IMR-90 (cell line): ENCODE data around the gene LAMA4. TPM values are rescaled to one million over a fixed set of nuclear protein-coding genes. Genes with fewer than 3 reads are reported as not detected.

Source experiments
- ATAC-seq: fragments of 200-7000 bp; cut with Tn5 transposase; 2 replicates; pipeline ENCODE4 v1.9.1; 2020; ENCODE audit warnings: low read depth, mild to moderate bottlenecking, moderate library complexity
- BruUV-seq: library from RNA; stranded (reverse); fragments of 400-500 nt; replicated peaks from 2 replicates; lab custom pipeline; 2021; lab: Mats Ljungman, UMichigan
- CTCF ChIA-PET: fragments of 300-600 bp; formaldehyde crosslinking; extraction: SDS; loops from one replicate; lab custom pipeline; 2021; ENCODE audit warnings: antibody characterized with exemption; lab: Yijun Ruan, JAX
- POLR2A ChIA-PET: fragments of 300-600 bp; sonication (Branson Sonifier 250); formaldehyde crosslinking; loops from one replicate; lab custom pipeline; 2022; ENCODE audit warnings: antibody characterized with exemption; ENCODE audit not compliant: unreplicated experiment; lab: Charles Lee
- DNase-seq: peaks from one replicate; pipeline ENCODE4 v3.0.0; 2013
- H2AFZ ChIP-seq: replicated peaks from 2 replicates; pipeline ENCODE3; 2013; ENCODE audit warnings: low read length, mild to moderate bottlenecking; ENCODE audit not compliant: poor library complexity
- H2AK5ac ChIP-seq: 2 replicates; pipeline ENCODE4 v1.6.1; 2013; ENCODE audit warnings: low read depth, low read length, inconsistent platforms
- H2AK9ac ChIP-seq: replicated peaks from 2 replicates; pipeline ENCODE3; 2013; ENCODE audit warnings: mild to moderate bottlenecking, low read depth, low read length, moderate library complexity; ENCODE audit not compliant: poor library complexity
- H2BK120ac ChIP-seq: 2 replicates; pipeline ENCODE4 v1.6.1; 2013; ENCODE audit warnings: low read depth, low read length, inconsistent platforms
- H2BK15ac ChIP-seq: 3 replicates; pipeline ENCODE4 v1.6.1; 2013; ENCODE audit warnings: low read depth, low read length, inconsistent platforms
- H2BK20ac ChIP-seq: 2 replicates; pipeline ENCODE4 v1.6.1; 2013; ENCODE audit warnings: low read depth, mild to moderate bottlenecking, inconsistent platforms, low read length, moderate library complexity
- H2BK5ac ChIP-seq: 2 replicates; pipeline ENCODE4 v1.6.1; 2013; ENCODE audit warnings: mild to moderate bottlenecking, low read depth, low read length, inconsistent platforms; ENCODE audit not compliant: poor library complexity, severe bottlenecking
- H3K14ac ChIP-seq: replicated peaks from 2 replicates; pipeline ENCODE4 v1.6.1; 2013; ENCODE audit warnings: low read depth, low read length, inconsistent platforms
- H3K18ac ChIP-seq: 2 replicates; pipeline ENCODE4 v1.6.1; 2013; ENCODE audit warnings: low read depth, low read length, control low read depth
- H3K23ac ChIP-seq: 2 replicates; pipeline ENCODE4 v1.6.1; 2013; ENCODE audit warnings: low read depth, low read length, inconsistent platforms
- H3K27ac ChIP-seq: 2 replicates; pipeline ENCODE4 v1.5.1; 2013; ENCODE audit warnings: mild to moderate bottlenecking, control low read depth, low read length; ENCODE audit not compliant: insufficient read depth
- H3K27me3 ChIP-seq: 2 replicates; pipeline ENCODE4 v1.6.1; 2013; ENCODE audit warnings: low read length; ENCODE audit not compliant: control insufficient read depth, insufficient read depth
- H3K36me3 ChIP-seq: 2 replicates; pipeline ENCODE4 v1.6.1; 2013; ENCODE audit warnings: low read length, mixed read lengths; ENCODE audit not compliant: control insufficient read depth, insufficient read depth
- H3K4ac ChIP-seq: 2 replicates; pipeline ENCODE4 v1.6.1; 2013; ENCODE audit warnings: low read depth, low read length, inconsistent platforms
- H3K4me1 ChIP-seq: 2 replicates; pipeline ENCODE4 v1.6.1; 2013; ENCODE audit warnings: low read length, mixed read lengths; ENCODE audit not compliant: control insufficient read depth, insufficient read depth
- H3K4me2 ChIP-seq: 2 replicates; pipeline ENCODE4 v1.6.1; 2013; ENCODE audit warnings: low read depth, mild to moderate bottlenecking, control low read depth, low read length, moderate library complexity
- H3K4me3 ChIP-seq: 2 replicates; pipeline ENCODE4 v1.5.1; 2013; ENCODE audit warnings: low read depth, mild to moderate bottlenecking, control low read depth, low read length, moderate library complexity; ENCODE audit not compliant: insufficient read depth
- H3K56ac ChIP-seq: 2 replicates; pipeline ENCODE4 v1.6.1; 2013; ENCODE audit warnings: low read length, inconsistent platforms; ENCODE audit not compliant: insufficient read depth; ENCODE audit errors: extremely low read depth
- H3K79me1 ChIP-seq, 2 experiments: 2 replicates each; pipeline ENCODE4 v1.6.1; 2013; ENCODE audit warnings: low read length in 2 of 2, inconsistent platforms in 1 of 2, low read depth in 1 of 2
- H3K9ac ChIP-seq: 2 replicates; pipeline ENCODE4 v1.6.1; 2013; ENCODE audit warnings: low read depth, low read length, control low read depth
- H3K9me1 ChIP-seq: 2 replicates; pipeline ENCODE4 v1.6.1; 2013; ENCODE audit warnings: low read length, inconsistent platforms; ENCODE audit not compliant: insufficient read depth
- H3K9me3 ChIP-seq: 2 replicates; pipeline ENCODE4 v1.6.1; 2013; ENCODE audit warnings: low read length; ENCODE audit not compliant: control insufficient read depth, insufficient read depth
- H4K20me1 ChIP-seq: 2 replicates; pipeline ENCODE4 v1.6.1; 2013; ENCODE audit warnings: low read length, inconsistent platforms; ENCODE audit not compliant: insufficient read depth
- H4K5ac ChIP-seq: 2 replicates; pipeline ENCODE4 v1.6.1; 2013; ENCODE audit warnings: mild to moderate bottlenecking, low read depth, low read length, control low read depth
- H4K8ac ChIP-seq, 2 experiments: 2 replicates each; pipeline ENCODE4 v1.6.1; 2013; ENCODE audit warnings: low read depth in 2 of 2, low read length in 2 of 2, control low read depth in 1 of 2, inconsistent platforms in 1 of 2
- H4K91ac ChIP-seq: 2 replicates; pipeline ENCODE4 v1.6.1; 2013; ENCODE audit warnings: low read depth, low read length, inconsistent platforms; ENCODE audit not compliant: insufficient read depth
- BHLHE40 ChIP-seq: fragments of 150-350 bp; IDR thresholded peaks from 2 replicates; pipeline ENCODE4 v1.6.1; 2016; ENCODE audit warnings: mild to moderate bottlenecking, low read depth, low read length
- CEBPB ChIP-seq: IDR thresholded peaks from 2 replicates; pipeline ENCODE4 v1.6.1; 2012; ENCODE audit warnings: low read depth, low read length, improper control_type of control experiment
- CHD1 ChIP-seq: IDR thresholded peaks from 2 replicates; pipeline ENCODE4 v1.6.1; 2012; ENCODE audit warnings: low read depth, low read length, improper control_type of control experiment
- FOS ChIP-seq: fragments of 150-350 bp; IDR thresholded peaks from 2 replicates; pipeline ENCODE4 v1.6.1; 2016; ENCODE audit warnings: low read depth, low read length
- MAFK ChIP-seq: IDR thresholded peaks from 2 replicates; pipeline ENCODE4 v1.6.1; 2012; ENCODE audit warnings: low read depth, low read length, improper control_type of control experiment
- MAZ ChIP-seq: IDR thresholded peaks from 2 replicates; pipeline ENCODE4 v1.6.1; 2012; ENCODE audit warnings: low read depth, mild to moderate bottlenecking, low read length, improper control_type of control experiment, moderate library complexity, borderline replicate concordance
- MXI1 ChIP-seq: IDR thresholded peaks from 2 replicates; pipeline ENCODE4 v1.6.1; 2012; ENCODE audit warnings: low read depth, mild to moderate bottlenecking, low read length, moderate library complexity, borderline replicate concordance
- NFE2L2 ChIP-seq: fragments of 150-350 bp; IDR thresholded peaks from 2 replicates; pipeline ENCODE4 v1.6.1; 2016; ENCODE audit warnings: low read depth, mild to moderate bottlenecking, low read length
- POLR2A ChIP-seq: IDR thresholded peaks from 2 replicates; pipeline ENCODE4 v1.6.1; 2012; ENCODE audit warnings: mild to moderate bottlenecking, low read depth, low read length
- RAD21 ChIP-seq: IDR thresholded peaks from 2 replicates; pipeline ENCODE4 v1.6.1; 2012; ENCODE audit warnings: low read length, improper control_type of control experiment
- RCOR1 ChIP-seq: IDR thresholded peaks from 2 replicates; pipeline ENCODE4 v1.6.1; 2012; ENCODE audit warnings: mild to moderate bottlenecking, low read length, improper control_type of control experiment; ENCODE audit not compliant: insufficient replicate concordance
- RFX5 ChIP-seq: IDR thresholded peaks from 2 replicates; pipeline ENCODE4 v1.8.0; 2012; ENCODE audit warnings: low read depth, mild to moderate bottlenecking, low read length, moderate library complexity
- SMC3 ChIP-seq: fragments of 150-350 bp; IDR thresholded peaks from 2 replicates; pipeline ENCODE4 v1.6.1; 2016; ENCODE audit warnings: low read depth, mild to moderate bottlenecking, antibody characterized with exemption, low read length, moderate library complexity
- USF2 ChIP-seq: fragments of 150-350 bp; IDR thresholded peaks from 2 replicates; pipeline ENCODE4 v1.6.1; 2017; ENCODE audit warnings: mild to moderate bottlenecking, antibody characterized with exemption, low read length, low read depth
- dilution Hi-C: fragments of 300-500 bp; cut with HindIII; formaldehyde crosslinking; loops from one replicate; pipeline ENCODE4 v1.14.3; 2018; ENCODE audit warnings: low sequenced_read_pairs; ENCODE audit not compliant: unreplicated experiment
- in situ Hi-C: fragments of 300-500 bp; cut with MboI; formaldehyde crosslinking; loops from 3 replicates; pipeline ENCODE4 v1.14.3; 2019; ENCODE audit warnings: low sequenced_read_pairs, inconsistent platforms, mixed read lengths
- intact Hi-C: fragments of 100-400 bp; cut with micrococcal nuclease; formaldehyde crosslinking; loops from 2 replicates; pipeline ENCODE4 v1.10.0; 2022
- polyA plus RNA-seq, 3 experiments: library from polyadenylated mRNA; depleted of rRNA; stranded (reverse); fragments of >200 nt; gene quantifications; 2 replicates each; pipeline ENCODE4 v1.2.3, GENCODE V29; 2012; ENCODE audit warnings: low replicate concordance in 1 of 3
- total RNA-seq: library from RNA; depleted of rRNA; stranded (reverse); fragments of >200 nt; gene quantifications from 2 replicates; pipeline ENCODE4 v1.2.3, GENCODE V29; 2012
- TF ChIP-seq, protein P1 (sequence below): conservative IDR thresholded peaks from 2 replicates; pipeline ENCODE4 v1.5.1; 2012; ENCODE audit warnings: mild to moderate bottlenecking, low read depth, low read length, improper control_type of control experiment
- TF ChIP-seq, protein P2 (sequence below): fragments of 150-350 bp; IDR thresholded peaks from 2 replicates; pipeline ENCODE4 v1.6.1; 2016; ENCODE audit warnings: low read depth, mild to moderate bottlenecking, low read length, moderate library complexity, borderline replicate concordance

The LAMA4 gene
- total and polyA plus RNA-seq, 2 of the 4 experiments (the other 2 are of a cell fraction): 33.9 to 35.8 TPM

DNA sequence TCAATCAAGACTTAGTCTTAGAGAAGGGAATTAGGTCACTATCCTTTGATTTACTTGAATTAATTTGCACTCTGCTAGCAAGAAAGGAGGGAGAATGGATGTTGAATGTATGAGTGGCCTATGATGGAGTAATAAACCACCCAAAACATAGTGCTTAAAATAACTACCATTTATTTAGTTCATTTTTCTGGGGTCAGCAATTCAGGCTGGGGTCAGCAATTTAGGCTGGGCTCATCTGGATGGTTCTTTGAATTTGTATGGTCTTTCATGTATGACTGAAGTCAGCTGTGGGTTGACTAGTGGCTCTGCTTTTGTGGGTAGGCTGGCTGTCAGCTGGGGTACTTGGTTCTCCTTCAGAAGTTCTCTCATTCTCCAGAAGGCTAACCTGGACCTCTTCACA, 21.0 kb upstream of the LAMA4 start:
- H3K18ac ChIP-seq: no peak overlapping the region
- H3K27ac ChIP-seq: no peak overlapping the region
- no peak overlapping the region for H2BK20ac ChIP-seq
- no peak overlapping the region for H2BK5ac ChIP-seq
- H3K56ac ChIP-seq: no peak overlapping the region
- no peak overlapping the region for H3K4me3 ChIP-seq
- H3K4me1 ChIP-seq: peaks cover 5% of the 10 kb centered on the region; the same call in 1 of the 2 replicates
- no peaks in the 10 kb centered on the region for H3K27me3 ChIP-seq
- dilution Hi-C loops: no loop called here
- H2BK15ac ChIP-seq: no peak overlapping the region
- no peak overlapping the region for H3K4me2 ChIP-seq
- H4K91ac ChIP-seq: no peak overlapping the region
- TF ChIP-seq MAZ (no peak), RAD21 (no peak), CHD1 (no peak), FOS (no peak), USF2 (no peak), RCOR1 (no peak), SMC3 (no peak), POLR2A (no peak), BHLHE40 (no peak), NFE2L2 (no peak), CEBPB (no peak), RFX5 (no peak), MXI1 (no peak), MAFK (no peak)
- TF ChIP-seq, protein P1, sequence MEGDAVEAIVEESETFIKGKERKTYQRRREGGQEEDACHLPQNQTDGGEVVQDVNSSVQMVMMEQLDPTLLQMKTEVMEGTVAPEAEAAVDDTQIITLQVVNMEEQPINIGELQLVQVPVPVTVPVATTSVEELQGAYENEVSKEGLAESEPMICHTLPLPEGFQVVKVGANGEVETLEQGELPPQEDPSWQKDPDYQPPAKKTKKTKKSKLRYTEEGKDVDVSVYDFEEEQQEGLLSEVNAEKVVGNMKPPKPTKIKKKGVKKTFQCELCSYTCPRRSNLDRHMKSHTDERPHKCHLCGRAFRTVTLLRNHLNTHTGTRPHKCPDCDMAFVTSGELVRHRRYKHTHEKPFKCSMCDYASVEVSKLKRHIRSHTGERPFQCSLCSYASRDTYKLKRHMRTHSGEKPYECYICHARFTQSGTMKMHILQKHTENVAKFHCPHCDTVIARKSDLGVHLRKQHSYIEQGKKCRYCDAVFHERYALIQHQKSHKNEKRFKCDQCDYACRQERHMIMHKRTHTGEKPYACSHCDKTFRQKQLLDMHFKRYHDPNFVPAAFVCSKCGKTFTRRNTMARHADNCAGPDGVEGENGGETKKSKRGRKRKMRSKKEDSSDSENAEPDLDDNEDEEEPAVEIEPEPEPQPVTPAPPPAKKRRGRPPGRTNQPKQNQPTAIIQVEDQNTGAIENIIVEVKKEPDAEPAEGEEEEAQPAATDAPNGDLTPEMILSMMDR: no peak
- TF ChIP-seq, protein P2, sequence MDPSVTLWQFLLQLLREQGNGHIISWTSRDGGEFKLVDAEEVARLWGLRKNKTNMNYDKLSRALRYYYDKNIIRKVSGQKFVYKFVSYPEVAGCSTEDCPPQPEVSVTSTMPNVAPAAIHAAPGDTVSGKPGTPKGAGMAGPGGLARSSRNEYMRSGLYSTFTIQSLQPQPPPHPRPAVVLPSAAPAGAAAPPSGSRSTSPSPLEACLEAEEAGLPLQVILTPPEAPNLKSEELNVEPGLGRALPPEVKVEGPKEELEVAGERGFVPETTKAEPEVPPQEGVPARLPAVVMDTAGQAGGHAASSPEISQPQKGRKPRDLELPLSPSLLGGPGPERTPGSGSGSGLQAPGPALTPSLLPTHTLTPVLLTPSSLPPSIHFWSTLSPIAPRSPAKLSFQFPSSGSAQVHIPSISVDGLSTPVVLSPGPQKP: no peak
- intact Hi-C loops: no loop called here
- BruUV-seq: no TSS peak
- CTCF ChIA-PET: no interaction called here
- POLR2A ChIA-PET: no interaction called here
- H4K8ac ChIP-seq: no peak overlapping the region
- H3K9me3 ChIP-seq: no peaks in the 10 kb centered on the region
- H4K20me1 ChIP-seq: no peaks in the 10 kb centered on the region
- no peaks in the 10 kb centered on the region for H3K36me3 ChIP-seq
- H2AFZ ChIP-seq: no peak overlapping the region
- no peak overlapping the region for H2AK5ac ChIP-seq
- H3K9me1 ChIP-seq: peaks cover 4% of the 10 kb centered on the region; the same call in 1 of the 2 replicates
- no peak for ATAC-seq
- H2BK120ac ChIP-seq: no peak overlapping the region
- H4K5ac ChIP-seq: no peak overlapping the region
- H3K9ac ChIP-seq: no peak overlapping the region
- no peaks in the 10 kb centered on the region for H3K79me1 ChIP-seq
- no peak overlapping the region for H3K14ac ChIP-seq
- no peak overlapping the region for H2AK9ac ChIP-seq
- in situ Hi-C loops: no loop called here
- DNase-seq: no peak
- H3K23ac ChIP-seq: no peak overlapping the region
- no peak overlapping the region for H3K4ac ChIP-seq
